Measurements from ENCODE around the gene HPS3. TPM values are rescaled to one million over a fixed set of nuclear protein-coding genes. Genes with fewer than 3 reads are reported as not detected.

The HPS3 gene
- 17.1 and 19.4 TPM in 2 replicates for total RNA-seq

DNA sequence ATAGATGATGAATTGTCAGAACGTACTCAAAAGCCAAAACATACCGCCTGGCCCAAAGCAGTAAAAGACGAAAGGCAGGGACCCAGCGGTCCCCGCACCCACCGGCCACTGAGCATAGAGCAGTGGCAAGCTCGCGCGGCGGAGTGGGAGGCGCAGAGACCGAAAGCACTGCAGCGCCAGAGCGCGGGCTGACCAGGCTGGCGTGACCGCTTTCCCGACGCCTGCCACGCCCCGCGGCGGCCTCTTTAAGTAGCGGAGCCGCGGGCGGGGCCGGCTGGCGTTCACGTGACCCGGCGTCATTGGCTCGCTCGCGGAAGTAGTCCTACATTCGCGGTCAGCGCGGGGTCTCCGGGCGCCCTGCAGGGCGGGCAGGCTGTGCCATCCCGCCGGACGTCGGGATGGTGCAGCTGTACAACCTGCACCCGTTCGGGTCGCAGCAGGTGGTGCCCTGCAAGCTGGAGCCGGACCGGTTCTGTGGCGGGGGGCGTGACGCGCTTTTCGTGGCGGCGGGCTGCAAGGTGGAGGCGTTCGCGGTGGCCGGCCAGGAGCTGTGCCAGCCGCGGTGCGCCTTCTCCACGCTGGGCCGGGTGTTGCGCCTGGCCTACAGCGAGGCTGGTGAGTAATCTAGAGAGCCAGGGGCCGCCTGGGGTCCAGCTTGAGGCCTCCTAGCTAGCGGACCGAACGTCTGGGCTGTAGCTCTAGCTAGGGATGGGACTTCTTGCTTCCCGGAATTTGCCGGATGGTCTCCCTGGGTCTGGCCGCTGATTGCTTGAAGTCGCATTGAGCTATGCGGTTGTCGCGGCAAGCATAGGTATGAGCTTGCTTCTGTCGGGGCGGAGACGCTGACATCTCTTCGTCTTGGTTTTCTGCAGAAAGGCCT, at the start of gene HPS3:
TSS of gene HPS3 (plus strand) at position 313 of the 880 bp plus-strand sequence. CDS start at position 399, 86 bp downstream.

GRCh38 chr3:149086232-149086988, 43.0 kb upstream of the HPS3 start, which contains the start of gene HLTF:
Gene HLTF (minus strand): TSS chr3:149086533. CDS start chr3:149086336, 197 bp downstream.

GRCh38 chr3:149221783-149222517, 92.5 kb downstream of the HPS3 start, which contains the start of gene CP:
Gene CP (minus strand): TSS chr3:149221829. CDS start chr3:149221792, 37 bp downstream.

Other genes with a start within 250 kb of the HPS3 start
- 16.8 and 28.0 TPM in 2 replicates for gene GYG1, start 138.1 kb upstream of the HPS3 start, total RNA-seq
- 14.6 and 20.9 TPM in 2 replicates for gene HLTF, start 43.1 kb upstream of the HPS3 start, total RNA-seq
- not detected in 2 replicates for gene CP, start 92.2 kb downstream of the HPS3 start, total RNA-seq
- gene TM4SF18, start 204.0 kb downstream of the HPS3 start, total RNA-seq = 0.51 TPM in 1 of 2 replicates, not detected in the other
- 113 and 140 TPM in 2 replicates for gene TM4SF1, start 248.0 kb downstream of the HPS3 start, total RNA-seq